HFFc6 (cell line): ENCODE data around the gene OR51I2. TPM values are rescaled to one million over a fixed set of nuclear protein-coding genes. Genes with fewer than 3 reads are reported as not detected.

ENCODE experiments used
- DNase-seq: peaks from one replicate; pipeline ENCODE4 v3.0.0-alpha.2; 2018
- H3K27ac Mint-ChIP-seq: 2 replicates; pipeline ENCODE4 v1.8.0; 2020; ENCODE audit warnings: mild to moderate bottlenecking, mixed read lengths
- H3K27me3 Mint-ChIP-seq: 2 replicates; pipeline ENCODE4 v1.8.0; 2021; ENCODE audit warnings: mild to moderate bottlenecking, moderate library complexity, mixed read lengths; ENCODE audit not compliant: insufficient read depth
- H3K36me3 Mint-ChIP-seq: 2 replicates; pipeline ENCODE4 v1.8.0; 2021; ENCODE audit warnings: low read depth, mixed read lengths
- H3K4me1 Mint-ChIP-seq: 2 replicates; pipeline ENCODE4 v1.8.0; 2020; ENCODE audit warnings: low read depth, mixed read lengths
- H3K4me3 Mint-ChIP-seq: 2 replicates; pipeline ENCODE4 v1.8.0; 2020; ENCODE audit warnings: mild to moderate bottlenecking, moderate library complexity, mixed read lengths
- H3K9me3 Mint-ChIP-seq: 2 replicates; pipeline ENCODE4 v1.8.0; 2020; ENCODE audit warnings: mild to moderate bottlenecking, mixed read lengths
- CTCF ChIP-seq: fragments of 200-600 bp; sonication (generic); IDR thresholded peaks from 2 replicates; pipeline ENCODE4 v1.5.0; 2021; ENCODE audit warnings: antibody characterized with exemption, mild to moderate bottlenecking
- total RNA-seq, 6 experiments: library from RNA; stranded (reverse); fragmentation: NEBNext Ultra II Directional; extraction: Animal tissue kit (Norgen Biotek cat#: 25700); gene quantifications; 2 replicates in 1 of 6; 3 replicates in 5 of 6; pipeline ENCODE4 v1.2.3, GENCODE V29; 2021

Gene OR51I2
- total RNA-seq, 6 experiments from 2014 or later, result not detected

- Mint-ChIP-seq H3K4me1 (no peaks in the 10 kb centered on the region), H3K36me3 (no peaks in the 10 kb centered on the region), H3K27ac (no peak within 1 kb of the TSS), H3K27me3 (no peaks in the 10 kb centered on the region; the same call in none of the 2 replicates), H3K9me3 (no peaks in the 10 kb centered on the region), H3K4me3 (no peak within 1 kb of the TSS)
- TF ChIP-seq CTCF, result no peak
- DNase-seq, result no peak
These were observed 7.7 kb upstream of the OR51I2 start, which contains the start of gene OR51I1 for GRCh38 chr11:5441414-5441813. TSS of gene OR51I1 (minus strand) at chr11:5441514. CDS start at chr11:5441514, 0 bp downstream.

GRCh38 chr11:5443835-5444393 lies 5.2 kb upstream of the OR51I2 start:
- H3K36me3 Mint-ChIP-seq, result no peaks in the 10 kb centered on the region
- no peaks in the 10 kb centered on the region for H3K9me3 Mint-ChIP-seq
- DNase-seq, result no peak
- H3K4me3 Mint-ChIP-seq, result no peak overlapping the region
- H3K27ac Mint-ChIP-seq, result no peak overlapping the region
- no peaks in the 10 kb centered on the region; the same call in none of the 2 replicates for H3K27me3 Mint-ChIP-seq
- TF ChIP-seq CTCF, result no peak
- no peaks in the 10 kb centered on the region for H3K4me1 Mint-ChIP-seq

- no peak overlapping the region for H3K27ac Mint-ChIP-seq
- H3K4me1 Mint-ChIP-seq, result no peaks in the 10 kb centered on the region
- no peaks in the 10 kb centered on the region for H3K9me3 Mint-ChIP-seq
- DNase-seq, result no peak
- H3K4me3 Mint-ChIP-seq, result no peak overlapping the region
- H3K27me3 Mint-ChIP-seq, result peaks cover 1% of the 10 kb centered on the region; the same call in 1 of the 2 replicates
- H3K36me3 Mint-ChIP-seq, result no peaks in the 10 kb centered on the region
- no peak for TF ChIP-seq CTCF
These were observed 309 bp downstream of the OR51I2 start for GRCh38 chr11:5449432-5449831.

GRCh38 chr11:5460983-5461621 lies 12.0 kb downstream of the OR51I2 start:
- no peak for DNase-seq
- TF ChIP-seq CTCF, result no peak
- no peaks in the 10 kb centered on the region for H3K9me3 Mint-ChIP-seq
- no peak overlapping the region for H3K27ac Mint-ChIP-seq
- no peaks in the 10 kb centered on the region for H3K36me3 Mint-ChIP-seq
- no peaks in the 10 kb centered on the region for H3K4me1 Mint-ChIP-seq
- no peak overlapping the region for H3K4me3 Mint-ChIP-seq
- H3K27me3 Mint-ChIP-seq, result peaks cover 2% of the 10 kb centered on the region; the same call in 1 of the 2 replicates

- no peak for DNase-seq
- H3K27ac Mint-ChIP-seq, result no peak overlapping the region
- no peaks in the 10 kb centered on the region for H3K9me3 Mint-ChIP-seq
- H3K27me3 Mint-ChIP-seq, result peaks cover 8% of the 10 kb centered on the region
- no peak overlapping the region for H3K4me3 Mint-ChIP-seq
- H3K36me3 Mint-ChIP-seq, result no peaks in the 10 kb centered on the region
- TF ChIP-seq CTCF, result no peak
- H3K4me1 Mint-ChIP-seq, result no peaks in the 10 kb centered on the region
These were observed 18.4 kb downstream of the OR51I2 start for GRCh38 chr11:5467527-5467926.
